Measurements from ENCODE around the gene JARID2.

- TF ChIP-seq POLR2A (IDR thresholded peaks at IDR 0.05) (no peak), CTCF (IDR thresholded peaks at IDR 0.05) (no peak)
These were observed 85.3 kb downstream of the JARID2 start for GRCh38 chr6:15331143-15331542.

Data from heart left ventricle (tissue), 13 donors.